ENCODE data around the gene HEXA. TPM values are rescaled to one million over a fixed set of nuclear protein-coding genes. Genes with fewer than 3 reads are reported as not detected.

HEXA gene
- total RNA-seq, 2 donors from 2014 or later, result 90.3 to 91.7 TPM

DNA sequence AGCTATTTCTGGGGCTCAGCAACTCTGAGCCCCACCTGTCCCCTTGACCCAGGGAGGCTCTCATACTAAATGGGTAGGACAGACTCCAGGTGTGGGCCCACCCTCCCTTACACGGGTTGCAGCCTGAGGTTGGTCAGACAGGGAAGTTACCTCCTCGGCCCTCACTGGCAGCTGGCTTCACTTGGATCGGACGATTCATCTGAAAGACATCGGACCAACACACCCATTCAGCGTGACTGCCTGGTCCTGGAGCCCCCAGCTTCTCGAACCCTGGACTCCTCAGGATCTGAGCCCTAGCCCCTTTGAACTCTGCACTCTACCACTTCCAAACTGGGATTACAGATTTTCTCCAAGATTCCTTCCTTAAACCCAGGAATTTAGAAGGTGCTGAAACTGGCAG lies 71.2 kb downstream of the HEXA start:
- Mint-ChIP-seq H3K36me3 (no peaks in the 10 kb centered on the region), H3K27me3 (no peaks in the 10 kb centered on the region), H3K4me3 (no peak overlapping the region), H3K9me3 (no peaks in the 10 kb centered on the region), H3K4me1 (ENCODE audit: low read depth in 2 of 2) (peaks cover 14 to 15% of the 10 kb centered on the region in 2 donors), H3K27ac (no peak overlapping the region)
- DNase-seq (ENCODE audit: low spot score), result no peak
- no peak for ATAC-seq

DNA sequence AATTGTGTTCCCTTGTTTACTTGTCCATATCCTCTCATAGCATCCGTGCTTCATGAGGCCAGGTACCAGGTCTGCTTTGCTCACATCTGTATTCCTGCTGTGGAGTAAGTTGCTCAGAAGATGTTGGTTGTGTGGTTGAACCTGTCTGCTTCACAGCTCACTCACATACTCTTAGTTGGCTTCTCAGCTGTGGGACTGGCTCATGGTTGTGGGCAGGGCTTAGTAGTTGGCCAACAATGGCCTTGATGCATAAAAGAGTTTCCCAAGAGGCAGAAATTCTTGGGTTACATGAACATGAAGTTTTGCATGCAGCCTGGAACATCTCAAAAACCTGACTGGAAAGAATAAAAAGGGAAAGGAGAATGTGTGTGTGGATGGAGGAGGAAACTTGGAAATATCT lies 72.9 kb downstream of the HEXA start:
- no peaks in the 10 kb centered on the region for H3K36me3 Mint-ChIP-seq
- DNase-seq (ENCODE audit: low spot score) (no peak), ATAC-seq (no peak)
- H3K27ac Mint-ChIP-seq, result no peak overlapping the region
- H3K4me1 Mint-ChIP-seq (ENCODE audit: low read depth in 2 of 2), result peaks cover 14 to 15% of the 10 kb centered on the region in 2 donors
- no peaks in the 10 kb centered on the region for H3K27me3 Mint-ChIP-seq
- H3K9me3 Mint-ChIP-seq, result no peaks in the 10 kb centered on the region
- H3K4me3 Mint-ChIP-seq, result no peak overlapping the region

Other genes with a start within 250 kb of the HEXA start
- not detected for gene GRAMD2A, start 178.2 kb downstream of the HEXA start, total RNA-seq
- gene PKM, start 144.8 kb downstream of the HEXA start, total RNA-seq, result 1,000 to 10,000 TPM; 2,229 to 3,912 TPM
- 10 to 100 TPM; 48.5 to 80.9 TPM for gene PARP6, start 103.5 kb downstream of the HEXA start, total RNA-seq
- under 1 TPM; 0.92 to 1.00 TPM for gene CELF6, start 55.9 kb downstream of the HEXA start, total RNA-seq
- gene TMEM202, start 22.3 kb upstream of the HEXA start, total RNA-seq, result not detected
- 100 to 1,000 TPM; 155 to 175 TPM for gene ARIH1, start 98.3 kb upstream of the HEXA start, total RNA-seq

Data from natural killer cell treated with Interleukin-12 subunit alpha and Interleukin-12 subunit beta and Interleukin-15 and Interleukin-18, amount 100 ng/mL, for 72 hours (primary cell).